ENCODE data around the gene TNXB.
"Not testable (repeated sequence)": the region's sequence is repeated elsewhere in the genome, so short reads cannot be mapped to it uniquely, and the experiment has no call there.

TNXB gene

DNA sequence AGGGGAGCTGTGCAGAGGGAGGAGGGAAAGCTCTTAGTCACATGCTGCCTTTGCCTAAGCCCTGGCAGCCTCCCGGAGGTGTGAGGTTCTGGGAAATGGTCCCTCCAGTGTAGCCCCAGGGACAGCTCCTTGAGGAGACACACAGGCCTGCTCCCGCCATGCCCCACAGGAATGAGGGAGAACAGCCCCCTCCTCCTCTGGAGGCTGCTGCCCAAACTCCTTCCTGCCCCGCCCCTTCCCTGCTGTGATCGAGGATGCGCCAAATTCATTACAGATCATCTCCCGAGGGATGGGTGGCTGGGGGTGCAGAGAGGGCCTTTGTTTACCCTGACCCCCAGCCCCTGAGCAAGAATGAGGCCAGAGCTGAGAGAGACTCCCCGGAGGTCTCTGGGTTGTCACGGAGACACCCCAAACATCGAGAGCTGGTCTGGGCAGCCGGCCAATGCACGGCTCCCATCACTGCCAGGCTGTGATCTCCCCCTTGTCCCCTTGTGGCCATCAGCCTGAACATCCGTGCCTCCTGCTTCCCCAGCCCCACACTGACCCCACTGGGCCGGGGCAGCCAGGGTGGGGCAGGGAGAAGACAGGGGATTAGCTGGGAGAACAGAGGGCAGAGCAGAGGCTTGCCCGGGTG, 62.6 kb downstream of the TNXB start:
- DNase-seq: peak; percentile 67 to 79
- Histone ChIP-seq H3K9me3 (no peaks in the 10 kb centered on the region), H3K27ac (peak overlapping the region; percentile 53 to 74), H3K27me3 (no peaks in the 10 kb centered on the region), H3K4me1 (peaks cover 0 to 27% (median 20%) of the 10 kb centered on the region in 4 donors), H3K4me3 (no peak overlapping the region), H3K36me3 (peaks cover 0 to 4% (median 3%) of the 10 kb centered on the region in 3 donors)
- TF ChIP-seq, protein P1, sequence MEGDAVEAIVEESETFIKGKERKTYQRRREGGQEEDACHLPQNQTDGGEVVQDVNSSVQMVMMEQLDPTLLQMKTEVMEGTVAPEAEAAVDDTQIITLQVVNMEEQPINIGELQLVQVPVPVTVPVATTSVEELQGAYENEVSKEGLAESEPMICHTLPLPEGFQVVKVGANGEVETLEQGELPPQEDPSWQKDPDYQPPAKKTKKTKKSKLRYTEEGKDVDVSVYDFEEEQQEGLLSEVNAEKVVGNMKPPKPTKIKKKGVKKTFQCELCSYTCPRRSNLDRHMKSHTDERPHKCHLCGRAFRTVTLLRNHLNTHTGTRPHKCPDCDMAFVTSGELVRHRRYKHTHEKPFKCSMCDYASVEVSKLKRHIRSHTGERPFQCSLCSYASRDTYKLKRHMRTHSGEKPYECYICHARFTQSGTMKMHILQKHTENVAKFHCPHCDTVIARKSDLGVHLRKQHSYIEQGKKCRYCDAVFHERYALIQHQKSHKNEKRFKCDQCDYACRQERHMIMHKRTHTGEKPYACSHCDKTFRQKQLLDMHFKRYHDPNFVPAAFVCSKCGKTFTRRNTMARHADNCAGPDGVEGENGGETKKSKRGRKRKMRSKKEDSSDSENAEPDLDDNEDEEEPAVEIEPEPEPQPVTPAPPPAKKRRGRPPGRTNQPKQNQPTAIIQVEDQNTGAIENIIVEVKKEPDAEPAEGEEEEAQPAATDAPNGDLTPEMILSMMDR (IDR thresholded peaks at IDR 0.05): no peak
- intact Hi-C loops (cut with DNase I; ENCODE audit: low total_unique reads): no loop called here

DNA sequence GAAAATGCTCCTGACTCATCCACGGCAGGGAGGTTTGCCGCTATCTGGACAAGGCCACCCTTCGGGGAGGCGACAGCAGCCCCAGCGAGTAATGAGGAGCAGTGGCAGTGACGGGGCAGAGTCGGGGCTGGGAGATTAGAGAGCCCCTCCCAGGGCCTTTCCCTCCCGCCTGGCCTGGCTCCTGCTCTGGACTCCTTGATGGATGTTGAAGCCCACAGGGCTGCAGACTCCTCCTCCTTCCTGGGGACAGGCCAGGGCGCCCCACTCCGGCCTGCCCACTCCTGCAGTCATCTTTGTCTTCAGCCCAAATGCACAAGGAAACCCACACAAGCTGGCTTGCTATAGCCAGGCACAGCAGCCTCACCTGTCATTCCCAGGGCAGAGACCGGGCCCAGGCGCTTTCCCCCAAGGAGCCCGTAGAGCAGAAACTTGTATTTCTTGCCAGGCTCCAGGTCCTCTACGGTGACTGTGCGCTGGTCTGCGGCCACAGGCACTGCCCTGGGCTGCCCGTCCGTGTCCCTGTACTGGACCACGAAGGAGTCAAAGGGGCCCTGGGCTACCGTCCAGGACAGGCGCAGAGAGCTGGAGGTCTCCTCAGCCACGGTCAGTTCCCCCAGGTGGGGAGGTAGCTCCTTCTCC, 63.2 kb downstream of the TNXB start:
- peaks cover 0 to 4% (median 3%) of the 10 kb centered on the region in 3 donors for H3K36me3 ChIP-seq
- H3K27ac ChIP-seq: peak overlapping the region; percentile 53 to 74
- peaks cover 0 to 27% (median 20%) of the 10 kb centered on the region in 4 donors for H3K4me1 ChIP-seq
- intact Hi-C loops (cut with DNase I; ENCODE audit: low total_unique reads): no loop called here
- TF ChIP-seq, protein P1 (IDR thresholded peaks at IDR 0.05): no peak
- H3K4me3 ChIP-seq: no peak overlapping the region
- peak in 1 of 2 donors; percentile 73 for DNase-seq
- H3K27me3 ChIP-seq: no peaks in the 10 kb centered on the region
- no peaks in the 10 kb centered on the region for H3K9me3 ChIP-seq

DNA sequence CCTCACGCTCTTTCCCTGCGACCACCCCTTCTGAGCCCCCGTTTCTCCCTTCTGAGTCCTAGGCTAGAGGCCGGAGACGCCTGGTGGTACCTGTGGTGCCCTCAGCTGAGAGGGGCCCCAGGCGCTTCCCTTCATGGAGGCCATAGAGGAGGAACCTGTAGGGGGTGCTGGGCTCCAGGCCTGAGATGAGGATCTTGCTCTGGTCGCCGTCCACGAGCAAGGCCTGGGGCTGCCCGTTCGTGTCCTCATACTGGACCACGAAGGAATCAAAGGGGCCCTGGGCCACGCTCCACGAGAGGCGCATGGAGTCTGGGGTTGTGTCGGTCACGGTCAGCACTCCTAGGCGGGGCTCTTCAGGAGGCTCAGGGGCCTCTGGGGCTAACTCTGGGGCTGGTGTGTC, 64.2 kb downstream of the TNXB start:
- H3K27ac ChIP-seq; DNase-seq; H3K4me3 ChIP-seq; H3K27me3 ChIP-seq; H3K9me3 ChIP-seq; H3K36me3 ChIP-seq; intact Hi-C loops (cut with DNase I; ENCODE audit: low total_unique reads): not testable (repeated sequence)
- H3K4me1 ChIP-seq: peaks cover 0 to 27% (median 20%) of the 10 kb centered on the region in 4 donors

DNA sequence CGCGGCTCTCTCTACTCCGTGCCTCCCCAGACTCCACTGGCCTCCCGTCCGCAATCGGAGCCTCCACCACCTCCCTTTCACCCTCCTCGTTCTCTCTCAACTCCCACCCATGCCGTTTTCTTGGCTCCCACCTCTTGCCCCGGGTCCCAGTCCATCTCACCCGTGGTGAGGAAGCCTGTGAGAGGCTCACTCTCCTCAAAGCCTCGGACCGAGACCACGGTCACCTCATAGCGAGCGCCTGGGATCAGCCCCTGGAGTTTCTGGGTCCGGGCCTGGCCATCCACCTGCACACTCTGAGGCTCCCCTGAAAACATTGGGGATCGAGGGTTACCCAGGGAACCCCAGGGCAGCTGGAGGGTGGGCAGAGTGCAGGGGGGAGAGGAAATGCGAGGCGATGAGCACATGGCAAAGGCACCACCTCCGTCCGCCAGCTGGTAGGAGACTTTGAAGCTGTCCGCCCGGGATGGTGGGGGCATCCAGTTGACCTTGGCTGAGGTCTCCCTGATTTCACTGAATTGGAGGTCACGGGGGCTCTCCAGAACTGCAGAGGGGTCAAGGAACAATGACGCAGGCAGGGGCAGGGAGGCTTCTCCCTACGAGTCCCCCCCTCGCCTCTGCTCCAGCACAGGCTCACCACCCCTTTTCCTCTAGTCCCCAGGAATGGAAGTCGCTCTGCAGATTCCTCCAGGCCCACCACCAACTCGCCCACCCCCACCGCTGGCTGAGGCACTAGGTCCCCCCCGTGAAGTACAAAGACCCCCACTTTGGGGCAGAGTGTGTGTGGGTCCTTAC, 65.4 kb downstream of the TNXB start:
- H3K27ac ChIP-seq; H3K4me3 ChIP-seq; DNase-seq; H3K27me3 ChIP-seq; intact Hi-C loops (cut with DNase I; ENCODE audit: low total_unique reads); H3K9me3 ChIP-seq; H3K36me3 ChIP-seq: not testable (repeated sequence)
- H3K4me1 ChIP-seq: peaks cover 0 to 27% (median 20%) of the 10 kb centered on the region in 4 donors

DNA sequence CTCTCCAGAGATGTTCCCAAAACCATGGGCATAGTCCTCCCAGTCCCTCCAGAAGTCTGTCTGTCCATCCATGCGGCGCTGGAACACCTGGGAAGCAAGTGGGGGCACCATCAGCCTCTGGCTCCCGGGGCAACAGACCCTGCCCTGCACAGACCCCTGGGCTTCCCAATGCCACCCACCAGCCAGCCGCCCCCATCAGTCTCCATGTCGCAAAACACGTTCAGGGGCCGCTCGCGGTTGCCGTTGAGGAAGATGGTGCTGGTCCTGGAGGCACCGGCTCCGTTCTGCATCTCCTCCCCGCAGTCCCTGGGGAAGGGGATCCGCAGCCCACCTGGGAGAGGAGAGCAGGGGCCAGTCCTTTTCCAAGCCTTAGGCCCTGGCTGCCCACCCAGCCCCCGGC, 66.9 kb downstream of the TNXB start:
- H3K36me3 ChIP-seq; H3K4me3 ChIP-seq; intact Hi-C loops (cut with DNase I; ENCODE audit: low total_unique reads); H3K9me3 ChIP-seq; H3K27me3 ChIP-seq; DNase-seq; H3K27ac ChIP-seq: not testable (repeated sequence)
- H3K4me1 ChIP-seq: peaks cover 0 to 14% (median 7%) of the 10 kb centered on the region in 4 donors

DNA sequence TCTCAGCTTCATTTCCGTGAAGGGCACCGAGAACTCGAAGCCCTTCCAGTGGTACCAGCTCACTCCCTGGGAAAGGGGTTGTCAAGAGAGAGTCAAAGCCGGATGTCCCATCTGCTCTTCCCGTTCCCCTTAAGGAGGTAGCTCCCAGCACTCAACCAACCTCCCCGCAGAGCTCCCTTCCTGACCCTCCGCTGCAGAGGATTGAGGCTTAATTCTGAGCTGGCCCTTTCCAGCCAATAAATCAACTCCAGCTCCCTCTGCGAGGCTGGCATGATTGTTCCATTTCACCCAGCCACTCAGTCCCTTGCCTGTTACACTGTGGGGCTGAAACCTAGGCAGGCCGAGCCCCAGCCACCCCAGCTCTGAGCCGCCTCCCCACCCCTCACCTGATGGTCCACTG, 67.8 kb downstream of the TNXB start:
- H3K4me1 ChIP-seq; H3K27ac ChIP-seq; H3K36me3 ChIP-seq; DNase-seq; H3K4me3 ChIP-seq; H3K27me3 ChIP-seq; H3K9me3 ChIP-seq; intact Hi-C loops (cut with DNase I; ENCODE audit: low total_unique reads): not testable (repeated sequence)

DNA sequence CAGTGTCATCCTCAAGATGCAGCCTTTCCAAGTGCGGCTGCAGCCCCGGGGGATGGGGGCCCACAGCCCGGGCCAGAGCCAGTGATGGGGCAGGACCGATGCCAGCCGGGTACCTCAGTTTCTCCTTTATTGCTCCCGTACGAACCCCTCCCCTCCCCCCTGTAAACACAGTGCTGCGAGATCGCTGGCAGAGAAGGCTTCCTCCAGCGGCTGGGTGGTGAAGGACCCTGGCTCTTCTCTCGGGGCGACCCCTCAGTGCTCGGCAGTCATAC, 68.2 kb downstream of the TNXB start:
- intact Hi-C loops (cut with DNase I; ENCODE audit: low total_unique reads); H3K27me3 ChIP-seq; H3K9me3 ChIP-seq; H3K4me3 ChIP-seq; DNase-seq; H3K27ac ChIP-seq; H3K36me3 ChIP-seq; H3K4me1 ChIP-seq: not testable (repeated sequence)

DNA sequence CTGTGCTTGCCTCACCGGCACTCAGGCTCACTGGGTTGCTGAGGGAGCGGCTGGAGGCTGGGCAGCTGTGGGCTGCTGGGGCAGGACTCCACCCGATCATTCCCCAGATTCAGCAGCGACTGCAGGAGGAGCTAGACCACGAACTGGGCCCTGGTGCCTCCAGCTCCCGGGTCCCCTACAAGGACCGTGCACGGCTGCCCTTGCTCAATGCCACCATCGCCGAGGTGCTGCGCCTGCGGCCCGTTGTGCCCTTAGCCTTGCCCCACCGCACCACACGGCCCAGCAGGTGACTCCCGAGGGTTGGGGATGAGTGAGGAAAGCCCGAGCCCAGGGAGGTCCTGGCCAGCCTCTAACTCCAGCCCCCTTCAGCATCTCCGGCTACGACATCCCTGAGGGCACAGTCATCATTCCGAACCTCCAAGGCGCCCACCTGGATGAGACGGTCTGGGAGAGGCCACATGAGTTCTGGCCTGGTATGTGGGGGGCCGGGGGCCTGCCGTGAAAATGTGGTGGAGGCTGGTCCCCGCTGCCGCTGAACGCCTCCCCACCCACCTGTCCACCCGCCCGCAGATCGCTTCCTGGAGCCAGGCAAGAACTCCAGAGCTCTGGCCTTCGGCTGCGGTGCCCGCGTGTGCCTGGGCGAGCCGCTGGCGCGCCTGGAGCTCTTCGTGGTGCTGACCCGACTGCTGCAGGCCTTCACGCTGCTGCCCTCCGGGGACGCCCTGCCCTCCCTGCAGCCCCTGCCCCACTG, 68.7 kb downstream of the TNXB start:
- intact Hi-C loops (cut with DNase I; ENCODE audit: low total_unique reads); H3K27me3 ChIP-seq; H3K4me1 ChIP-seq; DNase-seq; H3K27ac ChIP-seq; H3K4me3 ChIP-seq; H3K9me3 ChIP-seq; H3K36me3 ChIP-seq: not testable (repeated sequence)

DNA sequence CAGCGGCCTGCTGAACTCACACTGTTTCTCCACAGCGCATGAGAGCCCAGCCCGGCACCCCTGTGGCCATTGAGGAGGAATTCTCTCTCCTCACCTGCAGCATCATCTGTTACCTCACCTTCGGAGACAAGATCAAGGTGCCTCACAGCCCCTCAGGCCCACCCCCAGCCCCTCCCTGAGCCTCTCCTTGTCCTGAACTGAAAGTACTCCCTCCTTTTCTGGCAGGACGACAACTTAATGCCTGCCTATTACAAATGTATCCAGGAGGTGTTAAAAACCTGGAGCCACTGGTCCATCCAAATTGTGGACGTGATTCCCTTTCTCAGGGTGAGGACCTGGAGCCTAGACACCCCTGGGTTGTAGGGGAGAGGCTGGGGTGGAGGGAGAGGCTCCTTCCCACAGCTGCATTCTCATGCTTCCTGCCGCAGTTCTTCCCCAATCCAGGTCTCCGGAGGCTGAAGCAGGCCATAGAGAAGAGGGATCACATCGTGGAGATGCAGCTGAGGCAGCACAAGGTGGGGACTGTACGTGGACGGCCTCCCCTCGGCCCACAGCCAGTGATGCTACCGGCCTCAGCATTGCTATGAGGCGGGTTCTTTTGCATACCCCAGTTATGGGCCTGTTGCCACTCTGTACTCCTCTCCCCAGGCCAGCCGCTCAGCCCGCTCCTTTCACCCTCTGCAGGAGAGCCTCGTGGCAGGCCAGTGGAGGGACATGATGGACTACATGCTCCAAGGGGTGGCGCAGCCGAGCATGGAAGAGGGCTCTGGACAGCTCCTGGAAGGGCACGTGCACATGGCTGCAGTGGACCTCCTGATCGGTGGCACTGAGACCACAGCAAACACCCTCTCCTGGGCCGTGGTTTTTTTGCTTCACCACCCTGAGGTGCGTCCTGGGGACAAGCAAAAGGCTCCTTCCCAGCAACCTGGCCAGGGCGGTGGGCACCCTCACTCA, 69.5 kb downstream of the TNXB start:
- H3K4me1 ChIP-seq; H3K9me3 ChIP-seq; H3K27ac ChIP-seq; H3K4me3 ChIP-seq; H3K27me3 ChIP-seq; DNase-seq; intact Hi-C loops (cut with DNase I; ENCODE audit: low total_unique reads); H3K36me3 ChIP-seq: not testable (repeated sequence)

DNA sequence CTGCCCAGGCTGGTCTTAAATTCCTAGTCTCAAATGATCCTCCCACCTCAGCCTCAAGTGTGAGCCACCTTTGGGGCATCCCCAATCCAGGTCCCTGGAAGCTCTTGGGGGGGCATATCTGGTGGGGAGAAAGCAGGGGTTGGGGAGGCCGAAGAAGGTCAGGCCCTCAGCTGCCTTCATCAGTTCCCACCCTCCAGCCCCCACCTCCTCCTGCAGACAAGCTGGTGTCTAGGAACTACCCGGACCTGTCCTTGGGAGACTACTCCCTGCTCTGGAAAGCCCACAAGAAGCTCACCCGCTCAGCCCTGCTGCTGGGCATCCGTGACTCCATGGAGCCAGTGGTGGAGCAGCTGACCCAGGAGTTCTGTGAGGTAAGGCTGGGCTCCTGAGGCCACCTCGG, 70.3 kb downstream of the TNXB start:
- H3K9me3 ChIP-seq; H3K27ac ChIP-seq; DNase-seq; H3K4me3 ChIP-seq; H3K4me1 ChIP-seq; H3K27me3 ChIP-seq; intact Hi-C loops (cut with DNase I; ENCODE audit: low total_unique reads); H3K36me3 ChIP-seq: not testable (repeated sequence)

Measured in tibial artery (tissue), 4 donors.